Natural killer cell (primary cell): ENCODE results near the gene BORA. TPM values are rescaled to one million over a fixed set of nuclear protein-coding genes. Genes with fewer than 3 reads are reported as not detected.

Experiments
- ATAC-seq, 3 donors: fragments of 150-1000 bp in 2 of 3; fragments of 200-7000 bp in 1 of 3; cut with Tn5 transposase; 1 replicate in 1 of 3; 2 replicates in 2 of 3; pipeline ENCODE4 v1.10.0; 2021; ENCODE audit warnings: mild to moderate bottlenecking in 2 of 3, moderate library complexity in 2 of 3
- DNase-seq, 2 donors: peaks; one replicate each; pipeline versions ENCODE4 v3.0.0 to v3.0.0-alpha.2; 2013 to 2021; ENCODE audit warnings: mixed read lengths in 1 of 2
- H3K27ac ChIP-seq: one replicate; pipeline ENCODE4 v1.5.1; 2013; ENCODE audit warnings: mild to moderate bottlenecking, low read length
- H3K27me3 ChIP-seq: one replicate; pipeline ENCODE4 v1.6.1; 2013; ENCODE audit warnings: low read length; ENCODE audit not compliant: control insufficient read depth, insufficient read depth
- H3K36me3 ChIP-seq: one replicate; pipeline ENCODE4 v1.6.1; 2013; ENCODE audit warnings: low read length; ENCODE audit not compliant: control insufficient read depth, insufficient read depth
- H3K4me1 ChIP-seq: one replicate; pipeline ENCODE4 v1.6.1; 2013; ENCODE audit warnings: low read length; ENCODE audit not compliant: control insufficient read depth, insufficient read depth
- H3K4me3 ChIP-seq: one replicate; pipeline ENCODE4 v1.5.1; 2013; ENCODE audit warnings: low read length
- H3K9me3 ChIP-seq: one replicate; pipeline ENCODE4 v1.6.1; 2013; ENCODE audit warnings: low read length; ENCODE audit not compliant: control insufficient read depth, insufficient read depth
- H3K27ac Mint-ChIP-seq, 2 donors: one replicate each; pipeline ENCODE4 v1.8.0; 2022; ENCODE audit warnings: mild to moderate bottlenecking in 2 of 2, mixed read lengths in 2 of 2, moderate library complexity in 1 of 2
- H3K27me3 Mint-ChIP-seq, 2 donors: one replicate each; pipeline ENCODE4 v1.8.0; 2022; ENCODE audit warnings: low read depth in 2 of 2, mixed read lengths in 2 of 2
- H3K36me3 Mint-ChIP-seq: one replicate; pipeline ENCODE4 v1.8.0; 2022; ENCODE audit warnings: mixed read lengths
- H3K4me1 Mint-ChIP-seq, 2 donors: one replicate each; pipeline ENCODE4 v1.8.0; 2022; ENCODE audit warnings: mixed read lengths in 2 of 2
- H3K4me3 Mint-ChIP-seq: one replicate; pipeline ENCODE4 v1.8.0; 2022; ENCODE audit warnings: mild to moderate bottlenecking, moderate library complexity, mixed read lengths
- H3K9me3 Mint-ChIP-seq, 2 donors: one replicate each; pipeline ENCODE4 v1.8.0; 2022; ENCODE audit warnings: mixed read lengths in 2 of 2
- WGBS: methylation state at CpG from one replicate; pipeline ENCODE4 v1.1.7; 2013; ENCODE audit warnings: missing lambda C conversion rate; ENCODE audit not compliant: insufficient coverage; 5-methylcytosine and 5-hydroxymethylcytosine counted together
- intact Hi-C: fragments of 100-400 bp; cut with micrococcal nuclease; formaldehyde crosslinking; loops from one replicate; pipeline ENCODE4 v1.14.2; 2022
- total RNA-seq, 4 donors: library from RNA; stranded (reverse); fragments of 120-200 nt in 1 of 4; gene quantifications; one replicate each; pipeline versions ENCODE4 v1.2.3 to v1.2.4, GENCODE V29; 2013 to 2022
- TF ChIP-seq, protein P1 (sequence below): fragments of 200-600 bp; IDR thresholded peaks from one replicate; pipeline ENCODE4 v1.8.0; 2022; ENCODE audit warnings: antibody characterized with exemption

The BORA gene
- total RNA-seq, 3 donors from 2014 or later (not counting 1 experiment from before 2014, with no cell fraction given): 4.9 to 7.4 (median 5.5) TPM

DNA sequence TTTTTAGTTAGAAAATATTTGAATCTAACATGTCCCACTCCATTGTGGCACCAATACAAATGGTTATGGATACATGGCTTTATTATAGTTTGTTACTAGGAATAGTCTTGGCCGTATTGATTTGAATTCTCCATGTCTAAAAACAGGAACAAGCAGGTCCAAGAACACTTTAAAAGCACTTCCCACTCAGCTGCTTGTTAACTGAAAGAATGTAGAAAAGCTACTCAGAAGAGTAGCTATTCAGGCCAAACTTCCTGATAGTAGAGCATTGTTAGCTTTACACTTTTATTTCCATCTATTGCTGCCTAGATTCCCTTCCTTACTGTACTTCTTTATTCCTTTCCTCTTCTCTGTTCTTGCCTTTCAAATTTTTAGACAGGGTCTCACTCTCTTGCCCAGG, 61.1 kb downstream of the BORA start:
- H3K36me3 ChIP-seq: peaks cover 29% of the 10 kb centered on the region
- Mint-ChIP-seq H3K4me1 (peaks cover 24 to 28% of the 10 kb centered on the region in 2 donors), H3K4me3 (no peak overlapping the region), H3K27ac (no peak overlapping the region), H3K27me3 (no peaks in the 10 kb centered on the region), H3K9me3 (no peaks in the 10 kb centered on the region), H3K36me3 (peaks cover 7% of the 10 kb centered on the region)
- ATAC-seq: no peak
- H3K27ac ChIP-seq: no peak overlapping the region
- no peak overlapping the region for H3K4me3 ChIP-seq
- intact Hi-C loops: no loop called here
- TF ChIP-seq, protein P1, sequence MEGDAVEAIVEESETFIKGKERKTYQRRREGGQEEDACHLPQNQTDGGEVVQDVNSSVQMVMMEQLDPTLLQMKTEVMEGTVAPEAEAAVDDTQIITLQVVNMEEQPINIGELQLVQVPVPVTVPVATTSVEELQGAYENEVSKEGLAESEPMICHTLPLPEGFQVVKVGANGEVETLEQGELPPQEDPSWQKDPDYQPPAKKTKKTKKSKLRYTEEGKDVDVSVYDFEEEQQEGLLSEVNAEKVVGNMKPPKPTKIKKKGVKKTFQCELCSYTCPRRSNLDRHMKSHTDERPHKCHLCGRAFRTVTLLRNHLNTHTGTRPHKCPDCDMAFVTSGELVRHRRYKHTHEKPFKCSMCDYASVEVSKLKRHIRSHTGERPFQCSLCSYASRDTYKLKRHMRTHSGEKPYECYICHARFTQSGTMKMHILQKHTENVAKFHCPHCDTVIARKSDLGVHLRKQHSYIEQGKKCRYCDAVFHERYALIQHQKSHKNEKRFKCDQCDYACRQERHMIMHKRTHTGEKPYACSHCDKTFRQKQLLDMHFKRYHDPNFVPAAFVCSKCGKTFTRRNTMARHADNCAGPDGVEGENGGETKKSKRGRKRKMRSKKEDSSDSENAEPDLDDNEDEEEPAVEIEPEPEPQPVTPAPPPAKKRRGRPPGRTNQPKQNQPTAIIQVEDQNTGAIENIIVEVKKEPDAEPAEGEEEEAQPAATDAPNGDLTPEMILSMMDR: no peak
- 40% methylated on average over 1 of the region's 1 CpG for WGBS
- no peaks in the 10 kb centered on the region for H3K4me1 ChIP-seq
- no peak for DNase-seq
- no peaks in the 10 kb centered on the region for H3K9me3 ChIP-seq
- no peaks in the 10 kb centered on the region for H3K27me3 ChIP-seq

DNA sequence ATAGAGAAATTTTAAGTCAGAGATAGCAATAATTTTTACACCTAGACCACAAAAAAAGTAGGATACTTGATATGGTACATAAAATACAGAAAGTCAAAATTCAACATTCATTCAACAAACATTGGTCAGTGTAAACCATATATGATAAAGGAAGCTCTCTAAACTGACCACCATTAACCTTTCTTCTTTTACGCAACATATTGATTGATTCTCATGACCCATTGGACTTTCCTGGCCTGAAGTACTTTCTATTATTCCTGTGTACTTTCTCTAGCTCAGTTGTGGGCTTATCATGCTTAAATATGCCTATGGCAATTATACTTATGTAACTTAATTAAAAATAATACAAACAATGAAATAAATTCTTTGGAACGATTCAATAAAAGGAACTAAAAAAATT, 64.9 kb downstream of the BORA start:
- intact Hi-C loops: no loop called here

DNA sequence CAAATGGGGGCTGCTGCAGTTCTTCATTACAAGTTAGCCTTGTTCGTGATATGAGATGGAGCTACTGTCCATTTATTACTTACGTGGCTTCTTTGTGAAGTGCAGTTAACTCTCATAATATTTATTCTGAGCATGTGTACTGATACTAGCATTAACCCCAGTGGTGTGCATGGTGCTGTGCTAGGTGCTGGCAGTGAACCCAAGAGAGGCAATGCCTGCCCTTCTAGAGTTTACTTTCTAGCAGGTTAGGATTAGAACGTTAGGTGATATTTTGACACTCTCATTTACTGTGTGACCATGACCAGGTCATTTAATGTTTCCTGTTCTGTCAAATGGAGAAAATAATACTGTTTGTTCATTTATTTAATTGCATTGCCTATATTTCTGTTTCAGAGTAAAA, 71.1 kb downstream of the BORA start:
- TF ChIP-seq, protein P1: no peak
- no peaks in the 10 kb centered on the region for H3K4me1 ChIP-seq
- H3K27ac ChIP-seq: no peak overlapping the region
- H3K27me3 ChIP-seq: no peaks in the 10 kb centered on the region
- Mint-ChIP-seq H3K4me1 (peaks cover 11 to 25% of the 10 kb centered on the region in 2 donors), H3K9me3 (peaks cover 0 to 2% of the 10 kb centered on the region in 2 donors), H3K4me3 (no peak overlapping the region), H3K36me3 (peaks cover 24% of the 10 kb centered on the region), H3K27me3 (no peaks in the 10 kb centered on the region), H3K27ac (no peak overlapping the region)
- no peaks in the 10 kb centered on the region for H3K9me3 ChIP-seq
- no peak overlapping the region for H3K4me3 ChIP-seq
- DNase-seq: no peak
- 67% methylated on average over 3 of the region's 3 CpGs for WGBS
- intact Hi-C loops: no loop called here
- ATAC-seq: no peak
- H3K36me3 ChIP-seq: peaks cover 35% of the 10 kb centered on the region

More for the DNA sequence above, 64.9 kb downstream of the BORA start:
- H3K27me3 Mint-ChIP-seq: no peaks in the 10 kb centered on the region
- Histone ChIP-seq H3K9me3 (no peaks in the 10 kb centered on the region), H3K4me3 (no peak overlapping the region), H3K4me1 (no peaks in the 10 kb centered on the region), H3K27me3 (no peaks in the 10 kb centered on the region), H3K36me3 (peaks cover 44% of the 10 kb centered on the region), H3K27ac (no peak overlapping the region)
- peaks cover 11 to 26% of the 10 kb centered on the region in 2 donors for H3K4me1 Mint-ChIP-seq
- no peak for ATAC-seq
- peaks cover 25% of the 10 kb centered on the region for H3K36me3 Mint-ChIP-seq
- TF ChIP-seq, protein P1: no peak
- H3K4me3 Mint-ChIP-seq: no peak overlapping the region
- no peak overlapping the region for H3K27ac Mint-ChIP-seq
- 100% methylated on average over 1 of the region's 2 CpGs for whole genome bisulfite sequencing
- DNase-seq: no peak
- H3K9me3 Mint-ChIP-seq: peaks cover 0 to 2% of the 10 kb centered on the region in 2 donors

DNA sequence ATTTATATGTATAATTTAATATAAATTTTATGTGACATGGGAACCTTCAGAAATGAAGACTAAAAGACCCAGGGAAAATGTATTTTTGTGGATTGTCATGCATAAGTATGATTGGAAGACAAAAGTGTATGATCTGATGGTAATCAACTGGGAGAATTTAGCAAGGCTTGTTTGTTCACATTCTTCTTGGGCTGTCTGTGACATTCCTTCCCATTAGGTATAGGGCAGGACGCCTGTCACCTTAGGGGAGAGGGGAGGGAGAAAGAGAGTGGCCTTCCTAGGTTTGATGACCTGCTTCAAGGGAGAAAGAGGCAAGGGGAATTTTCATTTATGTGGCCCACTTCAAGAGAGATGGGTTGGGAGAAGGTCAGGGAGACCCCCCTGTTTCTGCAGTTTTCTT, 76.6 kb downstream of the BORA start:
- Histone ChIP-seq H3K27ac (no peak overlapping the region), H3K4me3 (no peak overlapping the region), H3K9me3 (no peaks in the 10 kb centered on the region), H3K4me1 (no peaks in the 10 kb centered on the region), H3K27me3 (no peaks in the 10 kb centered on the region), H3K36me3 (peaks cover 11% of the 10 kb centered on the region)
- 100% methylated on average over 1 of the region's 1 CpG for WGBS
- Mint-ChIP-seq H3K27ac (no peak overlapping the region), H3K4me1 (peaks cover 6 to 11% of the 10 kb centered on the region in 2 donors), H3K4me3 (no peak overlapping the region), H3K27me3 (no peaks in the 10 kb centered on the region), H3K9me3 (no peaks in the 10 kb centered on the region), H3K36me3 (no peaks in the 10 kb centered on the region)
- DNase-seq (no peak), ATAC-seq (no peak)
- intact Hi-C loops: no loop called here
- TF ChIP-seq, protein P1: no peak
